Peyer's patch (tissue), 4 donors: ENCODE results near the gene TUT1.

Experiments
- POLR2A ChIP-seq, 2 donors: fragments of 450-650 bp; IDR thresholded peaks; one replicate each; pipeline ENCODE4 v1.5.1; 2017; ENCODE audit warnings: antibody characterized with exemption in 2 of 2, mild to moderate bottlenecking in 2 of 2, moderate library complexity in 2 of 2
- TF ChIP-seq, protein P1 (sequence below), 6 experiments: fragments of 450-650 bp in 4 of 6; fragments of 200-600 bp in 2 of 6; sonication (generic) in 1 of 6; IDR thresholded peaks; one replicate each; pipeline ENCODE4 v1.5.1; 2017 to 2019; ENCODE audit warnings: antibody characterized with exemption in 6 of 6, mild to moderate bottlenecking in 3 of 6, moderate library complexity in 1 of 6

GRCh38 chr11:62605467-62605866 is 14.1 kb upstream of the TUT1 start:
- TF ChIP-seq, protein P1, sequence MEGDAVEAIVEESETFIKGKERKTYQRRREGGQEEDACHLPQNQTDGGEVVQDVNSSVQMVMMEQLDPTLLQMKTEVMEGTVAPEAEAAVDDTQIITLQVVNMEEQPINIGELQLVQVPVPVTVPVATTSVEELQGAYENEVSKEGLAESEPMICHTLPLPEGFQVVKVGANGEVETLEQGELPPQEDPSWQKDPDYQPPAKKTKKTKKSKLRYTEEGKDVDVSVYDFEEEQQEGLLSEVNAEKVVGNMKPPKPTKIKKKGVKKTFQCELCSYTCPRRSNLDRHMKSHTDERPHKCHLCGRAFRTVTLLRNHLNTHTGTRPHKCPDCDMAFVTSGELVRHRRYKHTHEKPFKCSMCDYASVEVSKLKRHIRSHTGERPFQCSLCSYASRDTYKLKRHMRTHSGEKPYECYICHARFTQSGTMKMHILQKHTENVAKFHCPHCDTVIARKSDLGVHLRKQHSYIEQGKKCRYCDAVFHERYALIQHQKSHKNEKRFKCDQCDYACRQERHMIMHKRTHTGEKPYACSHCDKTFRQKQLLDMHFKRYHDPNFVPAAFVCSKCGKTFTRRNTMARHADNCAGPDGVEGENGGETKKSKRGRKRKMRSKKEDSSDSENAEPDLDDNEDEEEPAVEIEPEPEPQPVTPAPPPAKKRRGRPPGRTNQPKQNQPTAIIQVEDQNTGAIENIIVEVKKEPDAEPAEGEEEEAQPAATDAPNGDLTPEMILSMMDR (IDR thresholded peaks at IDR 0.05), result no peak
- TF ChIP-seq POLR2A (IDR thresholded peaks at IDR 0.05), result no peak
